IMR-90 (cell line): Measurements from ENCODE around the gene SLC46A3. TPM values are rescaled to one million over a fixed set of nuclear protein-coding genes. Genes with fewer than 3 reads are reported as not detected.

Experiments used
- ATAC-seq: fragments of 200-7000 bp; cut with Tn5 transposase; 2 replicates; pipeline ENCODE4 v1.9.1; 2020; ENCODE audit warnings: low read depth, mild to moderate bottlenecking, moderate library complexity
- BruUV-seq: library from RNA; stranded (reverse); fragments of 400-500 nt; replicated peaks from 2 replicates; lab custom pipeline; 2021; lab: Mats Ljungman, UMichigan
- CTCF ChIA-PET: fragments of 300-600 bp; formaldehyde crosslinking; extraction: SDS; loops from one replicate; lab custom pipeline; 2021; ENCODE audit warnings: antibody characterized with exemption; lab: Yijun Ruan, JAX
- POLR2A ChIA-PET: fragments of 300-600 bp; sonication (Branson Sonifier 250); formaldehyde crosslinking; loops from one replicate; lab custom pipeline; 2022; ENCODE audit warnings: antibody characterized with exemption; ENCODE audit not compliant: unreplicated experiment; lab: Charles Lee
- DNase-seq: peaks from one replicate; pipeline ENCODE4 v3.0.0; 2013
- H2AFZ ChIP-seq: replicated peaks from 2 replicates; pipeline ENCODE3; 2013; ENCODE audit warnings: low read length, mild to moderate bottlenecking; ENCODE audit not compliant: poor library complexity
- H2AK5ac ChIP-seq: 2 replicates; pipeline ENCODE4 v1.6.1; 2013; ENCODE audit warnings: low read depth, low read length, inconsistent platforms
- H2AK9ac ChIP-seq: replicated peaks from 2 replicates; pipeline ENCODE3; 2013; ENCODE audit warnings: mild to moderate bottlenecking, low read depth, low read length, moderate library complexity; ENCODE audit not compliant: poor library complexity
- H2BK120ac ChIP-seq: 2 replicates; pipeline ENCODE4 v1.6.1; 2013; ENCODE audit warnings: low read depth, low read length, inconsistent platforms
- H2BK15ac ChIP-seq: 3 replicates; pipeline ENCODE4 v1.6.1; 2013; ENCODE audit warnings: low read depth, low read length, inconsistent platforms
- H2BK20ac ChIP-seq: 2 replicates; pipeline ENCODE4 v1.6.1; 2013; ENCODE audit warnings: low read depth, mild to moderate bottlenecking, inconsistent platforms, low read length, moderate library complexity
- H2BK5ac ChIP-seq: 2 replicates; pipeline ENCODE4 v1.6.1; 2013; ENCODE audit warnings: mild to moderate bottlenecking, low read depth, low read length, inconsistent platforms; ENCODE audit not compliant: poor library complexity, severe bottlenecking
- H3K14ac ChIP-seq: replicated peaks from 2 replicates; pipeline ENCODE4 v1.6.1; 2013; ENCODE audit warnings: low read depth, low read length, inconsistent platforms
- H3K18ac ChIP-seq: 2 replicates; pipeline ENCODE4 v1.6.1; 2013; ENCODE audit warnings: low read depth, low read length, control low read depth
- H3K23ac ChIP-seq: 2 replicates; pipeline ENCODE4 v1.6.1; 2013; ENCODE audit warnings: low read depth, low read length, inconsistent platforms
- H3K27ac ChIP-seq: 2 replicates; pipeline ENCODE4 v1.5.1; 2013; ENCODE audit warnings: mild to moderate bottlenecking, control low read depth, low read length; ENCODE audit not compliant: insufficient read depth
- H3K27me3 ChIP-seq: 2 replicates; pipeline ENCODE4 v1.6.1; 2013; ENCODE audit warnings: low read length; ENCODE audit not compliant: control insufficient read depth, insufficient read depth
- H3K36me3 ChIP-seq: 2 replicates; pipeline ENCODE4 v1.6.1; 2013; ENCODE audit warnings: low read length, mixed read lengths; ENCODE audit not compliant: control insufficient read depth, insufficient read depth
- H3K4ac ChIP-seq: 2 replicates; pipeline ENCODE4 v1.6.1; 2013; ENCODE audit warnings: low read depth, low read length, inconsistent platforms
- H3K4me1 ChIP-seq: 2 replicates; pipeline ENCODE4 v1.6.1; 2013; ENCODE audit warnings: low read length, mixed read lengths; ENCODE audit not compliant: control insufficient read depth, insufficient read depth
- H3K4me2 ChIP-seq: 2 replicates; pipeline ENCODE4 v1.6.1; 2013; ENCODE audit warnings: low read depth, mild to moderate bottlenecking, control low read depth, low read length, moderate library complexity
- H3K4me3 ChIP-seq: 2 replicates; pipeline ENCODE4 v1.5.1; 2013; ENCODE audit warnings: low read depth, mild to moderate bottlenecking, control low read depth, low read length, moderate library complexity; ENCODE audit not compliant: insufficient read depth
- H3K56ac ChIP-seq: 2 replicates; pipeline ENCODE4 v1.6.1; 2013; ENCODE audit warnings: low read length, inconsistent platforms; ENCODE audit not compliant: insufficient read depth; ENCODE audit errors: extremely low read depth
- H3K79me1 ChIP-seq, 2 experiments: 2 replicates each; pipeline ENCODE4 v1.6.1; 2013; ENCODE audit warnings: low read length in 2 of 2, inconsistent platforms in 1 of 2, low read depth in 1 of 2
- H3K9ac ChIP-seq: 2 replicates; pipeline ENCODE4 v1.6.1; 2013; ENCODE audit warnings: low read depth, low read length, control low read depth
- H3K9me1 ChIP-seq: 2 replicates; pipeline ENCODE4 v1.6.1; 2013; ENCODE audit warnings: low read length, inconsistent platforms; ENCODE audit not compliant: insufficient read depth
- H3K9me3 ChIP-seq: 2 replicates; pipeline ENCODE4 v1.6.1; 2013; ENCODE audit warnings: low read length; ENCODE audit not compliant: control insufficient read depth, insufficient read depth
- H4K20me1 ChIP-seq: 2 replicates; pipeline ENCODE4 v1.6.1; 2013; ENCODE audit warnings: low read length, inconsistent platforms; ENCODE audit not compliant: insufficient read depth
- H4K5ac ChIP-seq: 2 replicates; pipeline ENCODE4 v1.6.1; 2013; ENCODE audit warnings: mild to moderate bottlenecking, low read depth, low read length, control low read depth
- H4K8ac ChIP-seq, 2 experiments: 2 replicates each; pipeline ENCODE4 v1.6.1; 2013; ENCODE audit warnings: low read depth in 2 of 2, low read length in 2 of 2, control low read depth in 1 of 2, inconsistent platforms in 1 of 2
- H4K91ac ChIP-seq: 2 replicates; pipeline ENCODE4 v1.6.1; 2013; ENCODE audit warnings: low read depth, low read length, inconsistent platforms; ENCODE audit not compliant: insufficient read depth
- CEBPB ChIP-seq: IDR thresholded peaks from 2 replicates; pipeline ENCODE4 v1.6.1; 2012; ENCODE audit warnings: low read depth, low read length, improper control_type of control experiment
- ELK1 ChIP-seq: fragments of 150-350 bp; IDR thresholded peaks from 2 replicates; pipeline ENCODE4 v1.6.1; 2016; ENCODE audit warnings: low read depth, mild to moderate bottlenecking, low read length, moderate library complexity, borderline replicate concordance
- NFE2L2 ChIP-seq: fragments of 150-350 bp; IDR thresholded peaks from 2 replicates; pipeline ENCODE4 v1.6.1; 2016; ENCODE audit warnings: low read depth, mild to moderate bottlenecking, low read length
- RCOR1 ChIP-seq: IDR thresholded peaks from 2 replicates; pipeline ENCODE4 v1.6.1; 2012; ENCODE audit warnings: mild to moderate bottlenecking, low read length, improper control_type of control experiment; ENCODE audit not compliant: insufficient replicate concordance
- WGBS, 2 experiments: methylation state at CpG; one replicate each; pipeline versions ENCODE4 v1.1.5 to v1.1.7; 2013; ENCODE audit warnings: missing lambda C conversion rate in 2 of 2; ENCODE audit not compliant: insufficient read length in 1 of 2; ENCODE audit errors: extremely low coverage in 2 of 2; 5-methylcytosine and 5-hydroxymethylcytosine counted together
- dilution Hi-C: fragments of 300-500 bp; cut with HindIII; formaldehyde crosslinking; loops from one replicate; pipeline ENCODE4 v1.14.3; 2018; ENCODE audit warnings: low sequenced_read_pairs; ENCODE audit not compliant: unreplicated experiment
- in situ Hi-C: fragments of 300-500 bp; cut with MboI; formaldehyde crosslinking; loops from 3 replicates; pipeline ENCODE4 v1.14.3; 2019; ENCODE audit warnings: low sequenced_read_pairs, inconsistent platforms, mixed read lengths
- intact Hi-C: fragments of 100-400 bp; cut with micrococcal nuclease; formaldehyde crosslinking; loops from 2 replicates; pipeline ENCODE4 v1.10.0; 2022
- polyA plus RNA-seq, 3 experiments: library from polyadenylated mRNA; depleted of rRNA; stranded (reverse); fragments of >200 nt; gene quantifications; 2 replicates each; pipeline ENCODE4 v1.2.3, GENCODE V29; 2012; ENCODE audit warnings: low replicate concordance in 1 of 3
- total RNA-seq: library from RNA; depleted of rRNA; stranded (reverse); fragments of >200 nt; gene quantifications from 2 replicates; pipeline ENCODE4 v1.2.3, GENCODE V29; 2012

The SLC46A3 gene
- total and polyA plus RNA-seq, 2 of the 4 experiments (the other 2 are of a cell fraction): 0.54 to 0.89 TPM

GRCh38 chr13:28763887-28764286, 45.1 kb upstream of the SLC46A3 start:
- Histone ChIP-seq H2BK15ac (no peak overlapping the region), H3K27ac (no peak overlapping the region), H3K9me3 (no peaks in the 10 kb centered on the region; the same call in 1 of the 2 replicates), H2AK9ac (no peak overlapping the region), H3K18ac (no peak overlapping the region), H2BK120ac (no peak overlapping the region), H4K5ac (no peak overlapping the region), H2AFZ (no peak overlapping the region), H2AK5ac (no peak overlapping the region), H3K9ac (no peak overlapping the region), H3K4ac (no peak overlapping the region), H3K4me1 (no peaks in the 10 kb centered on the region), H4K8ac (no peak overlapping the region), H3K27me3 (peaks cover 15% of the 10 kb centered on the region), H3K79me1 (no peaks in the 10 kb centered on the region), H3K4me2 (no peak overlapping the region), H3K14ac (no peak overlapping the region), H4K20me1 (no peaks in the 10 kb centered on the region), H4K91ac (no peak overlapping the region), H2BK20ac (no peak overlapping the region), H3K23ac (no peak overlapping the region), H3K36me3 (no peaks in the 10 kb centered on the region), H3K9me1 (no peaks in the 10 kb centered on the region), H3K4me3 (no peak overlapping the region), H3K56ac (no peak overlapping the region), H2BK5ac (no peak overlapping the region)
- intact Hi-C loops: no loop called here
- no peak for TF ChIP-seq ELK1
- TF ChIP-seq RCOR1: no peak
- no peak for TF ChIP-seq NFE2L2
- TF ChIP-seq CEBPB: no peak
- ChIA-PET POLR2A (no interaction called here), CTCF (interaction anchor here (1.0 kb wide), 1 partner anchor 33 kb away, joined by 3 read pairs; no protein-coding TSS in a partner anchor)
- in situ Hi-C loops: no loop called here
- no TSS peak for BruUV-seq
- WGBS, 2 experiments: no CpG with 5 or more reads among the region's 4 CpGs
- dilution Hi-C loops: no loop called here
- no peak for DNase-seq
- ATAC-seq: no peak
